ENCODE measurements around the gene MXI1.
A peak's percentile ranks its signal among the peaks of the same experiment; 100 is the strongest.

Gene MXI1

DNA sequence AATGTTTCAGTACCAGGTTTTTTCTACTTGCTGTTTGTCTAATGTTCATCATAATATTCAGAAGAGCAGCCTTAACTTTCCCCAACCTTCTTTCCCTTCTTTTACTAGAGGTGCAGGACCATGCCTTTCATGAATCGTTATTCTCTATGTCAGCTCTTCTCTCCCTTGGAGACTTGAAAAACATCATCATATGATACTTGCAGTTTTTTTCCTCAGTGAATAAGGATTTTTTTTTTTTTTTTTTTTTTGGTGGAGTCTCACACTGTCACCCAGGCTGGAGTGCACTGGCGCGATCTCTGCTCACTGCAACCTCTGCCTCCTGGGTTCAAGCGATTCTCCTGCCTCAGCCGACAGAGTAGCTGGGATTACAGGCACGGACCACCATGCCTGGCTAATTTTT, 67.2 kb downstream of the MXI1 start:
- DNase-seq (ENCODE audit: low spot score), result no peak

DNA sequence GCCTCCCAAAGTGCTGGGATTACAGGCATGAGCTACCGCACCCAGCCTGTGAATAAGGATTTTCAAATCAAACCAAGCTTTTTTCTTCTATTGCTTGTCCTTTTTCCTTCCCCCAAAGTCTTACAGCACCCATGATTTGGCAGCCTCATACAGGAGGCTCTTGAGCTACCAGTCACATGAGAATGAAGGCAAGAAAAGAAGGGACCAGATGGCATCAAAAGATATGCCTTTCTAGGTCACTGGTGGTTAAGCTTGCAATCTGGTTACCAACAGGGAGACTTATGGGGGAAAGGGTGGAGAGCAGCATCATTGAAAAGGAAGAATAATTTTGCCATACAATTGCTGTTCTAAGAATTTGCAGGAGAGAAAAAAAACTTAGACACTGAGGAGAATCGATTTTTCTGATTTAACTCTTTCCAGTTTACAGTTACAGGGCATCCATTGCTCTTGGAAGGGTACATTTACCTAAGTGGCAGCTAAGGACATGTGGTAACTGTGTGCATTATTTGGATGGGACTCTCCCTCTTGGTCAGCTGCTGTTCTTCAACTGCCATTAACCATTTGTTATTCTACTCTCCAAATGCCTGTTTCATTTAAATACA, 67.8 kb downstream of the MXI1 start:
- DNase-seq (ENCODE audit: low spot score), result no peak

DNA sequence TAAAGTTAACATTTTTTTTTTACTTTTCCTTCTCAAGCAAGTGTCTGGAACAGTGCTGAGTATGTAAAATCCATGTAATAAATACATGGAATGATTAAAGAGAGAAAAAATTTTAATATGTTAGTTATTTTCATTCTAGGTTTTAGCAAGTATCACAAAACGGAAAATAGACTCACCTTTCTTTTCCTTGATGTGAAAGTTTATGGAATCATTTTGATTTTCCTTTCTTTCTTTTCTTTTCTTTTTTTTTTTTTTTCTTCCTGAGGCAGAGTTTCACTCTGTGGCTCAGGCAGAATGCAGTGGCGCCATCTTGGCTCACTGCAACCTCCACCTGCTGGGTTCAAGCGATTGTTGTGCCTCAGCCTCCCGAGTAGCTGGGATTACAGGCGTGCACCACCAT, 69.2 kb downstream of the MXI1 start:
- DNase-seq (ENCODE audit: low spot score), result no peak

DNA sequence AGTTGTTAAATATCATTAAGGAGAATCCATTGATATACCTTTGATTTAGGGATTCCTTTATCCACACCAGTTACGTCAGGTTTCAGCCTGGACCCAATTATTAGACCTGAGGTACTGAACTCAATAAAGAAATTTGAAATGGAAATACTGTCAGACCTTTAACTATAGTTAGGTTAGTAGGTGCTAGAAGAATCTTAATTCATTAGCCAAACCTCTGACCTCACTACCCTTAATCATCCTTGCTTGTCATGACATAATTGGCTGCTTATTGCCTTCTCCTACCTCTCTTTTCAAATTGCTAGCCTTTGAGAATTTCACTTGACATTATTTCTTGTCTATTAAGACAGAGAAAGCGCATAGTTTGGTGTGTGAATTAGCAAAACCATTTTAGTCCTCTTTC, 70.2 kb downstream of the MXI1 start:
- no peak for DNase-seq (ENCODE audit: low spot score)

DNA sequence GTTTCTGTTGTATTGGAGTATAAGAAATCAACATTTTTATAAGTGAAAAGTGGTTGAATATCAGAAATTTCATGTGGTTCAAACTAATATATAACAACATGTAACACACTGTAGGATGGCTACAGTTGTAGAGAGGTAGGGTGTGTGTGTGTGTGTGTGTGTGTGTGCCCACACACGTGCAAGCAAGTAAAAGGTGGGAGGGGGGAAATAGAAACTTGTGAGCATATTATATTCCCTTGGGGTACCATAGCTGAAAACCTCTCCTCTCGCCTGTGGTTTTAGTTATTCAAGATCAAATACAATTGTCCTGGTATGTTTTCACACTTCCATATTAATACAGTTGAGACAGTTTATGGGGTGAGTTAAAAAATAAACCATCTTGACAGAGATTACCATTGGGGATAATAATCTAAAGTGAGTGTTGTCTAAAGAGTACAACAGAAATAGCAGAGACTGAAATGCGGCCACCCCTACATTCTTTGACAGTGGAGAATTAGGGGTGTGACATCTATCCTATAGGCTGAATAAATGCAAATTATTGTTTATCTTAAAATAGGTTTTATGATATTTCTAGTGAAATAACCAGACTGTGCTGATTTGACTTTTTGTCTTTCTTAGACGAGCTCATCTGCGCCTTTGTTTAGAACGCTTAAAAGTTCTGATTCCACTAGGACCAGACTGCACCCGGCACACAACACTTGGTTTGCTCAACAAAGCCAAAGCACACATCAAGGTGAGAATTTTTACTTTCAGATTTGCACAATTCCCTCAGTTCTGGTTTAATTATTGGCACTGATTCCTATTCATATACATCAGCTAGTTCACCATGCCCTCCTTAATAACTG, 71.4 kb downstream of the MXI1 start:
- no peak for DNase-seq (ENCODE audit: low spot score)

DNA sequence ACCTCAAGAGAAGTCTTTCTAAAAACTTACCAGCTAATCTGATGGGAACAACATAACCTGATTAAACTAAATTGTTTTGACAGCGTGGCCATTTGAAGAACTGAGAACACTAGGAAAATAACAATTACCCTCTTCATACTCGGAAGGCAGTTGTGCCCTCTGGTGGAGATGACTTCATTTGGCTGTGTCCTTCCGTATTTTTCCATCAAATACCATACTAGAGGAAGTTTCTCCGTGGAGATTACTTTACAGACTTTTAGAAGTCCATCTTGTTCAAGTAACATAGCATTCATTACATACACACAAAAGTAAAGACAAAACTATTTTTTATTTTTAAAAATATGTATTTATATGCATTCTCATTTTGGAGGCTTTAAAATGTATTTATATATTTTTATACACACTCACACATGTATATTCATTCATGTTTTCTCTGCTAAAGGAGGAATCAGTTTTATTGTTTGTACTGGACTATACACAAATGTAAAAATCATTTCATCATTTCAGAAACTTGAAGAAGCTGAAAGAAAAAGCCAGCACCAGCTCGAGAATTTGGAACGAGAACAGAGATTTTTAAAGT, 72.1 kb downstream of the MXI1 start:
- DNase-seq (ENCODE audit: low spot score), result peak; percentile 87

DNA sequence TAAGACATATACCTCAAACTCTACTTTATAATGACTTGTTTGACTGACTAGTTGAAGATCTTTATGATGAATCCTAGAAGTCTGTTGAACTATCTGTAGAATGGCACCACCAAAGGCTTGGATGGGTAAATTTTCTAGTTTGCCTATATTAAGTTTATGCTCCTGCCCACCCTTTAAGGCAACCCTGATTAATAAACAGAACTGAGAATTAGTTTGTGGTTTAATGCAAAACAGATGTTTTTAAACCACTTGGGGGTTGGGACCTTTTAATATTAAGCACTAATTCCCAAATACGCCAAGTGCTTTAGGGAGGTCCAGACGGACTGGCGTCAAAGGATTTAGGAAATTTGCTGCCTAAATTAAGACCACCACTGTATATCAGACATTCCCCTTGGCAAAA, 76.9 kb downstream of the MXI1 start:
- no peak for DNase-seq (ENCODE audit: low spot score)

DNA sequence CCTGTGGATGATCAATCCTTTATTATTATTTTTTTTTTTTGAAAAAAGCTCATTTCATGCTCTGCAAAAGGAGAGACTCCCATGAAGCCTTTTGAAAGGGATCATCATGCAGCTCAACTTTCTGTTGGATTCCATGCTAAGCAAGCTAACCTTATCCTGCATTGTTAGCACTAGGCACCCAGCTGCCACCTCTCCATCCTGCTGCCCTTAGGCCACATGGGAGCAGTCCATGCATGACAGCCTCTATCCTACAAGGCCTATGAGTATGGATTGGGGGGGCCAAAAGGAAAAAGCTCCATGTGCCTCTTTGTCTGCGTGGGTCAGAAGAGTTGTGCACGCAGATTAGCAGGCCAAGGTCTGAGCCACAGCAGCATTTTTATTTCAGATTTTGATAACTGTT, 78.1 kb downstream of the MXI1 start:
- DNase-seq (ENCODE audit: low spot score), result no peak

DNA sequence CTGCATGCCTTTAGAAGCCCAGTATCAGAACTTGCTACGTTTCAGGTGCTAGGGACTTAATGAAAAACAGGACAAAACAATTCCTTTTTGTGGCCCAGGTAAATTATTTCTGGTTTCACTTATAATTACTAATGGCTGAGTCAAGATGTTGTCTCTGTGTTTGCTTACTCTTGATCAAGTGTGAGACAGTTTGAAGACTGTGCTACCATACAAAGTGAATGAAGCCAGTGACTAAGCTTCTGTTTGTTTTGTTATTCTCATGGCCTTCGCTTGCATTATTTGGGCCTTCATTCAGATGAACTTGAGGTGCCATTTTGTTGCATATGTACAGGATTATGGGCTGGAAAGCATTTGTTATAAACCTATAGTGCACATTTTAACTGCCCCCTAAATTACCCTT, 79.4 kb downstream of the MXI1 start:
- no peak for DNase-seq (ENCODE audit: low spot score)

DNA sequence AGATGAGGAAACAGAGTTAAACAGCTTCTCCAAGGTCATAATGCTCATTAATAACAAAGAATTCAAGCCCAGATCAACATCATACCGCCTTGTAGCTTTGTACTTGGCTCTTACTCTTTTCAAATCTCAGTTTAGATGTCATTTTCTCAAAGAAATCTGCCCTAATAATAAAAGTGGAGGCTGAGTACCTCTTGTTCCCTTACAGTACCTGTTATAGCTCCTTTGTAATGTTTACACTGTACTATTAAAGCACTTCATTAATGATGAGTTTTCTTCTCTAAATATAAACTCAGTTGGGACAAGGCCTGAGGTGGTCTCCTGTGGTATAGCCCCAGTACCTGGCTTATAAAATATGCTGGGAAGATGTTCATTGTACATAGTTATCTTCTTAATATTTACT, 89.6 kb downstream of the MXI1 start:
- DNase-seq (ENCODE audit: low spot score), result no peak

DNA sequence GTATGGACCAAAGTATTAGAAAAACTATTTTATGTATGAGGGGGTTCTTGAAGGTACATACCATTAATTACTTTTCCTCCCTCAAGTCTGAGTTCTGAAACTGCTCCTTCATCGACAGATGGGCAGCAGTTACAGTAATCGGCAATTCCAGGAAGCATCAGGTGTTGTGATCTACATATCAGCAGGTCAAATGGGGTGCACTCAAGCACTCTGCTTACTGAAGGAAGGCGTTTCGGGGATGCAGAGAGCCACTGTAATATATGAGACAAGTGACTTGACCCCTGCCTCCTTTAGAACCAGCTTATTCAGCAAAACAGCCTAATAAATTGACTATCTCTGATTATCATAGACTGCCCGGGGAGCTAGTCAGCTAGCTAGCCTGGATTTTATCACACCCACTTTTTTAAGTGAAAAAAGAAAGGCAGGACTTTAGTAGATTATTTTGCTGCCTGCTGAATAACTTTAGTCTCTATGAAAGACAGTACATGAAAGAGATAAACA, 93.1 kb downstream of the MXI1 start:
- DNase-seq (ENCODE audit: low spot score), result no peak

DNA sequence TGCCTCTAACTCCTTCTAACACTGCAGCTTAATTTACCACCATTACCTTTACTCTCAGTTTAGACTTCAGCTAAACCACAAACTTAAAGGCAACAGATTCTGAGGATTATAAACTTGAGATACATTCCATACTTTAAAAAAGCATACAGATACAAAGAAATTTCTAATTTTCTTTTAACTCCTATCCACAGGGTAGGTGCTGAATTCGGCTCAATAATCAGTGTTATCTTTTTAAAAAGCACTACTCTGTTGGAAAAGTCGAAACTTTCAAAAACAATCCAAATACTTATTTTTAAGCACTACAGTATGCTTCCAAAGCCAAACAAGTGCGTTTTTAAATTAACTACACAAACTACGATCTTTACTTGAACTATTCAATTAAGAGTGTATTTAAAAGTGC, 96.3 kb downstream of the MXI1 start:
- DNase-seq (ENCODE audit: low spot score), result no peak

DNA sequence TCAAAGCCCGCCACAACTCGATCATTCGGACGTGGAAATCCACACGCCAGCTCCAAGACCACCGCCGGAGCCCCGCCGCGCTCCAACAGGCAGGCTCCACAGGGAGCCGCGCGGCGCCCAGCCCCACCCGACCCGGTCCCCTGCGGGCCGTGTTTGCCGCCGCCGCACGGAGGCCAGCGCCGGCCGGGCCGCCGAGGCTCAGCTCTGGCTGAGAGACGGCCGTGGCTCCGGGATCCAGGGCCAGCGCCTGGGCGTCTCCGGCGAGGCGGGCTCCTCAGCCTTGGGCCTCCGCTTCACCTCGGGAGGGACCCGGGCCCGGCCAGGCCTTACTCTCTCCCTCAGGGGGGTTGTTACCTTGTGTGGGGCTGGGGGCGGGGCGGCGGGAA, 97.0 kb downstream of the MXI1 start:
- no peak for DNase-seq (ENCODE audit: low spot score)

DNA sequence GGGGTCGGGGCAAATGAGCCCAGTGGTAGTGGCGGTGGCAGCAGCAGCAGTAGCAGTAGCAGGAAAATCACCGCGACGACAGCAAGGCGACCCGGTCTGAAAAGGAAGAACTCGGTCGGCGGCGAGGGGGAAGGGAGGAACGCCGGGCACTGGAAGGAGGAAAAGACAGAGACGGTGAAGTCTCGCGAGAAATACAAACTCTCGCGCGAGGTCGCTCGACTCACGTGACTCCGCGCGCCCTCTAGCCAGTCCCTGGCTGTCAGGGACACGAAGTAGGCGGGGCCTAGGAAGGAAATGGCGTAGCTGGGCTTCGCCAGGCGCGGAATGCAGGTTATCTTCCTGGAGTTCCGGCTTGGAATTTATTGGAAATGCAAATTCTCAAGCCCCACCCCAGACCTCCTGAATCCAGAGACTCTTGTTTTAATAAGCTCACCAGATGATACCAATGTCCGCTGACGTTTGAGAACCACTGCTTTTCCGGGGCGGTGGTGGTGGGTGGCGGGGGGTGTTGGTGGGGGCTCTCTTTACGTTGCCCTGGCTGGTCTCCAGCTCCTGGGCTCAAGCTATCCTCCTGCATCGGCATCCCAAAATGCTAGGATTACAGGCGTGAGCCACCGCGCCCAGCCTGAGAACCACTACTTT, 97.5 kb downstream of the MXI1 start, which contains the start of gene SMNDC1:
Gene SMNDC1 (minus strand): TSS at position 141 of the 642 bp plus-strand sequence. CDS start 1,333 bp downstream, outside the sequence.
- peak; percentile 97 for DNase-seq (ENCODE audit: low spot score)

DNA sequence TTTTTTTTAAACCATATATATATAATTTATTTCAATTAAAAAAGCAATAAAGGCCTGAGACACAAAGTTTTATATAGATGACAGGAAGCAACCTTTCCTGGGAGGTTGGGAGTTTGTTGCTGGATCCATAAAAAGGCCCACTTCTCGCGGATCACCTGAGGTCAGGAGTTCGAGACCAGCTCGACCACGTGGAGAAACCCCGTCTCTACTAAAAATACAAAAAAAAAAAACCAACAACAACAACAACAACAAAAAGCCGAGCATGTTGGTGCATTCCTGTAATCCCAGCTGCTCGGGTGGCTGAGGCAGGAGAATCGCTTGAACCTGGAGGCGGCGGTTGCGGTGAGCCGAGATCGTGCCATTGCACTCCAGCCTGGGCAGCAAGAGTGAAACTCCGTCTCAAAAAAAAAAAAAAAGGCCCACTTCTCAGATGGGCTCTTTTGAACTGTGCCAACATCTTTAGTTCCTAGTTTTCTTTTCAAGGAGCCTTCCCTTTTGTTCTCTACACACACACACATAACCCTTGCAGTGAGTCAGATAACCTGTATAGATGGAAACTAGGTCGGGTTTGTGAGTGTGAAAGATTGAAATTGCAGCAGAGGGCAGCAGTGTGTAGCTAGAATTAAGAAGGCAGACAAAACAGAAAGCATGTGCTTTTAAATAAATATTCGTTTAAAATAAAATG, 98.5 kb downstream of the MXI1 start:
- peak; percentile 74 for DNase-seq (ENCODE audit: low spot score)

DNA sequence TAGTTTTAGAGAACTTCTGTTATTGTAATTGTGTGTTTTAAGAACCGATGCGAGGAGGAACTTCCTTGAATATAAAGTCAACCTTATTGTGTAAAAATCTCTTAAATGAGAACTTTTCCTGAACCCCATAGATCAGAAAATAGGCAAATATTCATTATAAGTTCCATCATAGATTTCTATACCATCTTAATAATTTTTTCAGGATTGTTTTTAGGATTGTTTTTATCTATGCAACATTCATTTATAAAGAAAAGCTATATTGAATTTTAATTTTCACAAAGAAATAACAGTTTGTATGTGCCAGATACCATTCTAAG, 99.0 kb downstream of the MXI1 start:
- no peak for DNase-seq (ENCODE audit: low spot score)

DNA sequence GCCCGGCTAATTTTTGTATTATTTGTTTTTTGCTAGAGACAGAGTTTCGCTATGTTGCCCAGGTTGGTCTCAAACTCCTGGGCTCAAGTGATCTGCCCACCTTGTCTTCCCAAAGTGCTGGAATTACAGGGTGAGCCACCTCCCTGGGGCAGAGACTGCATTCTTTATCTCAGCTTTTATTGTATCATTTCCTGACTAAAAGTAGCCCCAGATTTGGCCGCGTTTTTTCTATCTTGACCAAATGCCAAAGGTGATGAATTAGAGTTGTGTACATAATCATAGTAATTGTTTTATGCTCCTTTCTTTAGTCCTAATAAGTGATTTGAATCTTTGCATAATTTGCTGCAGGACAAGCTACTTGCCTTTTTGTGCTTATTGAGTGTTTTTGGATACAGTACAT, 100.4 kb downstream of the MXI1 start:
- no peak for DNase-seq (ENCODE audit: low spot score)

DNA sequence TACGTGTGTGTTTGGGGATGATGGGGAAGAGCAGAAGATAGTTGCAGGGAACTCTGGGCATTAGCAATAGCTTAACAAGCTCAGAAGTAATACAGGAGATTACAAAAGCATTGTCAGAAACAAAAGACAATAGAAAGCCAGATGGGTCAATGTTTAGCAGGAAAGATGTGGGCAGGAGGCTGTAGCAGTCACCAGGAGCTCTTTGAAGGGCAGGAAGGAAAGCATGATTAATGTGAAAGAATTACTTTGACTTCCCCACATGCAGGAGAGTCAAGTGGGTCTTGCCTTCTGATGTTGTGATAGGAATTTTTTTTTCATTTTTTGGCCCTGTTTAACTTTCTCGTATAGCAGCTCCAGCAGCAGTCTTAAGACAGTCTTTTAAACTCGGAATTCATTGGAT, 103.3 kb downstream of the MXI1 start:
- DNase-seq (ENCODE audit: low spot score), result no peak

DNA sequence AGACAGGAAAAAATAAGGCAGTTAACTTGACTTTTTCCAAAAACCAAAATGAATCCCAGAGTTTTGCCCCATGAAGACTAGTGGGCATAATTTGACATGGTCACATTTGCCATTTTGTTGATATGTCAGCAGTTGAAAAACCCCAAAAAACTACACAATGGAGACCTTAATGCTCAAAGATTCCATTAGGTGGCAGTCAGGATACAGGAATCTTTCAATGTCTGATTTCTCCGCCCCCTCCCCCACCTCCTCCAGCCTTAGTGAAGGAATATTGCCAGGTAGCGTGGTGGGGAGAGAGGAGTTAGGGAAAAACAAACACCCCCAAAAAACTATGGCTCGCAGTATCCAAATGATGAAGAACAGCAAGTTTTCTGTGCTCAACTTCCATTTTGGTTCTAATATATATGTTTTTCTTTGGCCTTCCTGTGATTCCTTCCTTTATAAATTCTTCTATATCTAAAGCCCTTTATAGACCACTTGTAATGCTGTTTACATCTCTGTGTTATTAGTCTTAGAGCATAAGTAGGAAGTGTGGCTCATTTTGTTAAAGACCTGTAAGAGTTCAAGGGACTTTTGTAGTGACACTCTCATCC, 104.0 kb downstream of the MXI1 start:
- peak; percentile 45 for DNase-seq (ENCODE audit: low spot score)

DNA sequence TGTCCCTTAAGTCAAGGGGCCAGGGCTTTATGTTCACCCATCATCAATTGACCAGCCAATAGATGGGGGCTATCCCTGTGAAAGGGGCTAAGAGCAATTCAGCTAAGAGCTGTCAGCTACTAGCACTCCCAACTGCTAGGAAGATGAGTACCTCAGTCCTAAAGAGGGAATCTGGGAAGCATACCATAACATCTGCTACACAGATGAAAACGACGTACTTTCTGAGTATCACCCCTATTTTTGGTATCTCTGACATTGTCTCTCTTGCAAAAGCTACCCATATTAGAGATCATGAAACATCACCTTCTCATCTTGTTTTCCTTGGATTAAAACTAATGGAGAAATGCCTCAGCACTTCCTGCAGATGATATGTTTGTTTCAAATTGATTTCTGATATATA, 104.8 kb downstream of the MXI1 start:
- no peak for DNase-seq (ENCODE audit: low spot score)

DNA sequence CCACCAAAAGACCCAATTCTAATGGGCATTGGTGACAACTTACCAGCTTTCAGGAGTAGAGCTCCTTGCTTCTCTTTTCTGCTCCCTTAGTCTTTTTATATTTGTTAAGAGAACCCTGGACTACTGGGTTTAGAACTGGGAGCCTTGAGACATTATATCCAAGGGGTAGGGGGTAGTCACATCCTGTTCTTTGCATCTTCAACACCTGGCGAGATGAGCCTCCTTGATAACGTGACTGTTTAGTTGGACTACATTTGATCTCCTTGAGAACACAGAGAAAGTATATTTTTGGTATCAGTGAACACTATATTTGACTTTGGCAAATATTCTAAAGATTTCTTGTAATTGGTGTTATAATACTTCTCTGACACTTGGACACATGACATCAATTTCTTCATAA, 106.3 kb downstream of the MXI1 start:
- no peak for DNase-seq (ENCODE audit: low spot score)
